CD14-positive monocyte (primary cell): ENCODE results near the gene GFI1. TPM values are rescaled to one million over a fixed set of nuclear protein-coding genes. Genes with fewer than 3 reads are reported as not detected.

ENCODE experiments used
- DNase-seq, 3 donors: peaks; one replicate each; pipeline ENCODE4 v3.0.0-alpha.2; 2011 to 2022
- H2AFZ ChIP-seq: 2 replicates; pipeline ENCODE4 v1.6.0; 2012; ENCODE audit warnings: mild to moderate bottlenecking, low read depth, low read length, inconsistent platforms; ENCODE audit not compliant: insufficient read depth, poor library complexity, severe bottlenecking
- H3K27ac ChIP-seq, 2 donors: 1 replicate in 1 of 2; 2 replicates in 1 of 2; pipeline ENCODE4 v1.5.1; 2012 to 2013; ENCODE audit warnings: low read length in 2 of 2, control low read depth in 1 of 2, inconsistent platforms in 1 of 2, low read depth in 1 of 2, mild to moderate bottlenecking in 1 of 2
- H3K27me3 ChIP-seq, 2 donors: one replicate each; pipeline versions ENCODE4 v1.6.0 to v1.6.1; 2011 to 2013; ENCODE audit warnings: low read length in 2 of 2; ENCODE audit not compliant: control insufficient read depth in 2 of 2, insufficient read depth in 2 of 2
- H3K36me3 ChIP-seq, 2 donors: replicated peaks in 1 of 2; 1 replicate in 1 of 2; 2 replicates in 1 of 2; pipeline versions ENCODE4 v1.5.1 to v1.6.1; 2012 to 2013; ENCODE audit warnings: low read length in 2 of 2, control low read depth in 1 of 2, inconsistent platforms in 1 of 2, mild to moderate bottlenecking in 1 of 2; ENCODE audit not compliant: insufficient read depth in 2 of 2, control insufficient read depth in 1 of 2
- H3K4me1 ChIP-seq, 2 donors: 1 replicate in 1 of 2; 2 replicates in 1 of 2; pipeline versions ENCODE4 v1.5.1 to v1.6.1; 2012 to 2013; ENCODE audit warnings: low read length in 2 of 2, control low read depth in 1 of 2, inconsistent platforms in 1 of 2, mild to moderate bottlenecking in 1 of 2, moderate library complexity in 1 of 2; ENCODE audit not compliant: insufficient read depth in 2 of 2, control insufficient read depth in 1 of 2
- H3K4me2 ChIP-seq: replicated peaks from 2 replicates; pipeline ENCODE3; 2012; ENCODE audit warnings: low read length, moderate library complexity, mild to moderate bottlenecking; ENCODE audit not compliant: poor library complexity, severe bottlenecking; ENCODE audit errors: extremely low read depth
- H3K4me3 ChIP-seq, 3 experiments: fragments of 200-600 bp in 1 of 3; sonication (generic) in 1 of 3; replicated peaks in 1 of 3; 1 replicate in 2 of 3; 2 replicates in 1 of 3; pipeline ENCODE4 v1.5.1; 2011 to 2013; ENCODE audit warnings: low read length in 3 of 3, mild to moderate bottlenecking in 3 of 3, control low read depth in 2 of 3, low read depth in 2 of 3, inconsistent platforms in 1 of 3, moderate library complexity in 1 of 3
- H3K79me2 ChIP-seq: 2 replicates; pipeline ENCODE4 v1.6.0; 2012; ENCODE audit warnings: mild to moderate bottlenecking, control low read depth, inconsistent platforms, low read length, moderate library complexity; ENCODE audit not compliant: insufficient read depth
- H3K9ac ChIP-seq: 2 replicates; pipeline ENCODE4 v1.6.0; 2017; ENCODE audit warnings: low read length, mild to moderate bottlenecking; ENCODE audit not compliant: insufficient read depth, poor library complexity, severe bottlenecking
- H3K9me3 ChIP-seq, 2 donors: replicated peaks in 1 of 2; 1 replicate in 1 of 2; 2 replicates in 1 of 2; pipeline versions ENCODE4 v1.5.1 to v1.6.1; 2012 to 2013; ENCODE audit warnings: low read length in 2 of 2, control low read depth in 1 of 2; ENCODE audit not compliant: control insufficient read depth in 1 of 2, insufficient read depth in 1 of 2
- H4K20me1 ChIP-seq: 2 replicates; pipeline ENCODE4 v1.6.0; 2012; ENCODE audit warnings: mild to moderate bottlenecking, low read length, control low read depth, moderate library complexity; ENCODE audit not compliant: insufficient read depth
- H3K27ac Mint-ChIP-seq, 7 donors: one replicate each; pipeline ENCODE4 v1.8.0; 2020; ENCODE audit warnings: mild to moderate bottlenecking in 7 of 7, mixed read lengths in 7 of 7, moderate library complexity in 6 of 7, inconsistent platforms in 2 of 7
- H3K27me3 Mint-ChIP-seq, 3 donors: one replicate each; pipeline ENCODE4 v1.8.0; 2021 to 2022; ENCODE audit warnings: low read depth in 3 of 3, mild to moderate bottlenecking in 3 of 3, mixed read lengths in 3 of 3, moderate library complexity in 3 of 3, inconsistent platforms in 1 of 3
- H3K36me3 Mint-ChIP-seq, 2 donors: one replicate each; pipeline ENCODE4 v1.8.0; 2020; ENCODE audit warnings: mixed read lengths in 2 of 2, inconsistent platforms in 1 of 2, mild to moderate bottlenecking in 1 of 2
- H3K4me1 Mint-ChIP-seq: one replicate; pipeline ENCODE4 v1.8.0; 2020; ENCODE audit warnings: mild to moderate bottlenecking, mixed read lengths
- H3K4me3 Mint-ChIP-seq, 2 donors: one replicate each; pipeline ENCODE4 v1.8.0; 2020; ENCODE audit warnings: mild to moderate bottlenecking in 2 of 2, mixed read lengths in 2 of 2, moderate library complexity in 1 of 2
- H3K9me3 Mint-ChIP-seq, 7 donors: one replicate each; pipeline ENCODE4 v1.8.0; 2020 to 2022; ENCODE audit warnings: mixed read lengths in 7 of 7, mild to moderate bottlenecking in 6 of 7, moderate library complexity in 6 of 7, inconsistent platforms in 2 of 7
- WGBS: methylation state at CpG from one replicate; pipeline ENCODE4 v1.1.5; 2013; ENCODE audit warnings: missing lambda C conversion rate; ENCODE audit not compliant: insufficient coverage; 5-methylcytosine and 5-hydroxymethylcytosine counted together
- intact Hi-C, 2 donors: fragments of 100-400 bp; cut with micrococcal nuclease; formaldehyde crosslinking; loops; one replicate each; pipeline versions ENCODE4 v1.15.0 to v1.15.1; 2023
- polyA plus RNA-seq, 3 donors: library from polyadenylated mRNA; depleted of rRNA in 1 of 3; unstranded in 2 of 3; stranded (reverse) in 1 of 3; fragments of 300-500 nt in 2 of 3; fragments of >200 nt in 1 of 3; fragmentation: Illumina TruSeq in 2 of 3; gene quantifications; 1 replicate in 2 of 3; 2 replicates in 1 of 3; pipeline ENCODE4 v1.2.3, GENCODE V29; 2012 to 2021
- TF ChIP-seq, protein P1 (sequence below): fragments of 200-600 bp; IDR thresholded peaks from one replicate; pipeline ENCODE4 v1.8.0; 2022; ENCODE audit warnings: antibody characterized with exemption, mild to moderate bottlenecking

Gene GFI1
- polyA plus RNA-seq, 3 donors, result 0.35 TPM; not detected in 2

DNA sequence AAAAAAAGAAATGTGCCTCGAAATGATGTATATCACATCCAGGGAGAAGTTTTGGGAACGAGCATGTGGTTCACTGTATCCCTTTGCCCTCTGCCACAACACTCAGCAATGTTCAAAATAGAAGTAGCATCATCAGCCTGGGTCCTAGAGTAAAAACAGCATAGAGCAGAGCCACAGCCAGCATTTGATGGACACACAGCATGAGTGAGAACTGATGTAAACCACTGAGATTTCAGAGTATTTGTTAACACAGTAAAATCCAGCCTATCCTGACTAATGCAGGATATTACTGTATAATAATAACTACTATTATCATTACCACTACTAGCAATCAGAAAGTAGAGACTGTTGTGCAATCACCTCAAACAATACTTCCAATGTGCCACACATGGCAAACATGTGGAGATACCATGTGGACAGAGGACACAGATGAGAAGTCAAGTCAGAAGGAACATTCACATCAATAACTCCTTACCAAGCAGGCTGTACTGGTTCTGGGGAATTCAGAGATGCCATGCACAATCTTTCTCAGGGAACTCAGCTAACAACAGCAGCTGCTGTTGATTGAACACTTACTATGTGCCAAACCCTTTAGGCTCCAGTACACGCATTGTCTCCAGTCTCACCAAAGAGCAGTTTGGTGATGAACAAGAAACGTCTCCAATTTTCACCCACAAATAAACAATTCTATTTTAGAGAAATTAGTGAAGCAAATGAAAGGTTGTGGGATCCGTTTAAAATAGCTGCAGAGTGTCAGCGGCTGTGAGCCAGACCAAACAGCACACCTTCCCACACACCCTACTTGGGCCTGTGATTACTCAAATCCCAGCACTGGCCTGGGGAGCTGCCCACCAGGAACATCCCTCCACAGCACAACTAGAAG, 16.6 kb upstream of the GFI1 start:
- no peaks in the 10 kb centered on the region for H3K9me3 Mint-ChIP-seq
- Histone ChIP-seq H3K27me3 (no peaks in the 10 kb centered on the region), H3K27ac (no peak overlapping the region), H4K20me1 (no peaks in the 10 kb centered on the region), H3K4me1 (no peaks in the 10 kb centered on the region), H3K9me3 (no peaks in the 10 kb centered on the region), H3K36me3 (peaks cover 0 to 1% of the 10 kb centered on the region in 2 donors), H2AFZ (no peak overlapping the region), H3K4me3 (no peak overlapping the region), H3K9ac (no peak overlapping the region), H3K4me2 (no peak overlapping the region), H3K79me2 (no peaks in the 10 kb centered on the region)
- no peak overlapping the region for H3K4me3 Mint-ChIP-seq
- H3K4me1 Mint-ChIP-seq, result peaks cover 16% of the 10 kb centered on the region
- peaks cover 0 to 3% (median 0%) of the 10 kb centered on the region in 3 donors for H3K27me3 Mint-ChIP-seq
- intact Hi-C loops, result no loop called here
- DNase-seq, result no peak
- H3K27ac Mint-ChIP-seq, result peak overlapping the region in 1 of 7 donors; percentile 30
- peaks cover 4 to 9% of the 10 kb centered on the region in 2 donors for H3K36me3 Mint-ChIP-seq
- no CpG with 5 or more reads among the region's 6 CpGs for WGBS
- TF ChIP-seq, protein P1, sequence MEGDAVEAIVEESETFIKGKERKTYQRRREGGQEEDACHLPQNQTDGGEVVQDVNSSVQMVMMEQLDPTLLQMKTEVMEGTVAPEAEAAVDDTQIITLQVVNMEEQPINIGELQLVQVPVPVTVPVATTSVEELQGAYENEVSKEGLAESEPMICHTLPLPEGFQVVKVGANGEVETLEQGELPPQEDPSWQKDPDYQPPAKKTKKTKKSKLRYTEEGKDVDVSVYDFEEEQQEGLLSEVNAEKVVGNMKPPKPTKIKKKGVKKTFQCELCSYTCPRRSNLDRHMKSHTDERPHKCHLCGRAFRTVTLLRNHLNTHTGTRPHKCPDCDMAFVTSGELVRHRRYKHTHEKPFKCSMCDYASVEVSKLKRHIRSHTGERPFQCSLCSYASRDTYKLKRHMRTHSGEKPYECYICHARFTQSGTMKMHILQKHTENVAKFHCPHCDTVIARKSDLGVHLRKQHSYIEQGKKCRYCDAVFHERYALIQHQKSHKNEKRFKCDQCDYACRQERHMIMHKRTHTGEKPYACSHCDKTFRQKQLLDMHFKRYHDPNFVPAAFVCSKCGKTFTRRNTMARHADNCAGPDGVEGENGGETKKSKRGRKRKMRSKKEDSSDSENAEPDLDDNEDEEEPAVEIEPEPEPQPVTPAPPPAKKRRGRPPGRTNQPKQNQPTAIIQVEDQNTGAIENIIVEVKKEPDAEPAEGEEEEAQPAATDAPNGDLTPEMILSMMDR, result no peak

DNA sequence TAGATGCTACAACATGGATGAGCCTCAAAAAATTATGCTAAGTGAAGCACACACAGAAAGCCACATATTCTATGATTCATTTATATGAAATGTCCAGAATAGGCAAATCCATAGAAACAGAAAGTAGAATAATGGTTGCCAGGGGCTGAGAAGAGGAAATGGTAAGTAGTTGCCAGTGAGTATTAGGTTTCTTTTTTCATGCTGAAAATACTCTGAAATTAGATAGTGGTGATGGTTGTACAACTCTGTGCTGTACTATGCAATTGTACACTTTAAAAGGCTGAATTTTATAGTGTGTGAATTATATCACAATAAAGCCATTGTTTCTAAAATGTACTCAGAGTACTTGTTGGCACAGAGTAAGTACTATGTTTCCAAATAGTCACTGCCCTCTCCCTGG, 15.5 kb upstream of the GFI1 start:
- Histone ChIP-seq H3K36me3 (no peaks in the 10 kb centered on the region), H2AFZ (no peak overlapping the region), H3K27me3 (no peaks in the 10 kb centered on the region), H3K9me3 (no peaks in the 10 kb centered on the region), H3K79me2 (no peaks in the 10 kb centered on the region), H3K4me2 (no peak overlapping the region), H3K4me3 (no peak overlapping the region), H3K9ac (no peak overlapping the region), H3K4me1 (no peaks in the 10 kb centered on the region), H3K27ac (no peak overlapping the region), H4K20me1 (no peaks in the 10 kb centered on the region)
- Mint-ChIP-seq H3K27ac (no peak overlapping the region), H3K4me3 (no peak overlapping the region), H3K4me1 (peaks cover 16% of the 10 kb centered on the region), H3K9me3 (no peaks in the 10 kb centered on the region), H3K27me3 (peaks cover 0 to 3% (median 0%) of the 10 kb centered on the region in 3 donors), H3K36me3 (peaks cover 1 to 3% of the 10 kb centered on the region in 2 donors)
- intact Hi-C loops, result no loop called here
- TF ChIP-seq, protein P1, result no peak
- DNase-seq, result no peak
